Measurements from ENCODE around the gene MRPS34.

MRPS34 gene

DNA sequence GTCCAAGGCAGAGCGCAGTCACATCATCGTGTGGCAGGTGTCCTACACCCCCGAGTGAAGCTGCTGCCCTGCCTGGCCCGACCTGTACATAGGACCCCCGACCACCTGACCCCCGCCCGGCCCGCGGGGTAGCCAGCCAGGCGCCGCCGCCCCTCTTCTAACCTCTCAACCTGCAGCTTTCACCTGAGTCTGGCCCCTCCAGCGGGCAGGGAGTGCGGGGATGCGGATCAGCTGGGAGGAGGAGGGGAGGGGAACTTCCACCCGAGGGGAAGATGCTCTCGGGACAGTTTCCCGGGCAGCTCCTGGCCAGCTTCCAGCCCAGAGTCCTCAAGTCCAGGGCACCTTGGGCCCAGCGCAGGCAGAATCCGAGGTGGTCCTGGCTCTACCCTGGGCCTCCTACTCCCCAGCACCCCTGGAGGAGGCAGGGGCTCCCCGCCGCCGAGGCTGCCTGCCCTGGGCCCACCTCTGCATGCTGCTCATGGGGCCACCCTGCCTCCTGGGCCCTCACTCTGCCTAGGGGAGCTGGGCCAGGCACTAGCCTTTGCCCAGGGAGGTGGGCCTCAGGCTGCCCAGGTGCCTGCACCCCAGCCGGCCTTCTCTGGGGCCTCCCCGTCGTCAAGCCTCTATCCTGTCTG lies 4.0 kb downstream of the MRPS34 start:
- no peak for DNase-seq

DNA sequence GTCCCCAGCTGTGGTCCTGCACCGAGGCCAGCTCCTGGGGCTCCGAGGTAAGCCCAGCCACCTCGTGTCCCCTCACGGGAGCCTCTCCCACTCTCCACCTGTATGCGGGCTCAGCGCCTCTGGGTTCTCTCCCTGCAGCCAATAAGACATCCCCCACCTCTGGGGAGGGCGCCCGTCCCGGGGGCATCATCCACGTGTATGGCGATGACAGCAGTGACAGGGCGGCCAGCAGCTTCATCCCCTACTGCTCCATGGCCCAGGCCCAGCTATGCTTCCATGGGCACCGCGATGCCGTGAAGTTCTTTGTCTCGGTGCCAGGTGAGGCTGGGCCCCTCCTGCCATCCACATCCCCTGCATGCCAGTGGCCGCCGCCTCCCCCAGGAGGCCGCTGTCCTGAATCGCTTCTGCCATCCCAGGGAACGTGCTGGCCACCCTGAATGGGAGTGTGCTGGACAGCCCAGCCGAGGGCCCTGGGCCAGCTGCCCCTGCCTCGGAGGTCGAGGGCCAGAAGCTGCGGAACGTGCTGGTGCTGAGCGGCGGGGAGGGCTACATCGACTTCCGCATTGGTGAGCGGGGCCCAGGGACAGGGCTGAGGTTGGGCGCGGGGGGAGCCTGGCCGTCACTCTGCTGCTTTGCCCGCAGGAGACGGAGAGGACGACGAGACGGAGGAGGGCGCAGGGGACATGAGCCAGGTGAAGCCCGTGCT lies 4.7 kb downstream of the MRPS34 start:
- no peak for DNase-seq

DNA sequence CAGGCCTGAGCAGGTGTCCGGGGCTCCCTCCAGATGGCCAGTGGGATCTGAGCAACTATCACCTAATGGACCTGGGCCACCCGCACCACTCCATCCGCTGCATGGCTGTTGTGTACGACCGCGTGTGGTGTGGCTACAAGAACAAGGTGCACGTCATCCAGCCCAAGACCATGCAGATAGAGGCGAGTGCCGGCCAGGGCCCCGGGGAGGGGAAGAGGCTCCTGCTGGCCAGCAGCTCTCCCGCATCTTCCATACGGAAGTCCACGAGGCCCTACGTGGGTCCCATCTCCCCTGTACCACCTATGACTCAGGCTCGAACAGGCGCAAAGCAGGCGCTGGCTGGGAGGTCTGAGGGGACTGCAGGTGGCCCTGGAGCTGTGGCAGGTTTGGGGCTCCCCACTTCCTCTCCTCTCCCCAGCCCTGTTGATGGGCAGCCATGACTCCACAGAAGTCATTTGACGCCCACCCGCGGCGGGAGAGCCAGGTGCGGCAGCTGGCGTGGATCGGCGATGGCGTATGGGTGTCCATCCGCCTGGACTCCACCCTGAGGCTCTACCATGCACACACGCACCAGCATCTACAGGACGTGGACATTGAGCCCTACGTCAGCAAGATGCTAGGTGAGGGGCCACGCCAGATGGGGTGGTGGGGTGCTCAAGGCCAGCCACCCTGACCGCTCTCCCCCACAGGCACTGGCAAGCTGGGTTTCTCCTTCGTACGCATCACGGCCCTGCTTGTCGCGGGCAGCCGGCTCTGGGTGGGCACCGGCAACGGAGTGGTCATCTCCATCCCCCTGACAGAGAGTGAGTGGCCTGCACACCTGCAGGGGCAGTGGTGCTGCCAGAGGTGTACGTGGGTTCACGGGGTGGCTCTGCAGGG lies 5.6 kb downstream of the MRPS34 start:
- no peak for DNase-seq

DNA sequence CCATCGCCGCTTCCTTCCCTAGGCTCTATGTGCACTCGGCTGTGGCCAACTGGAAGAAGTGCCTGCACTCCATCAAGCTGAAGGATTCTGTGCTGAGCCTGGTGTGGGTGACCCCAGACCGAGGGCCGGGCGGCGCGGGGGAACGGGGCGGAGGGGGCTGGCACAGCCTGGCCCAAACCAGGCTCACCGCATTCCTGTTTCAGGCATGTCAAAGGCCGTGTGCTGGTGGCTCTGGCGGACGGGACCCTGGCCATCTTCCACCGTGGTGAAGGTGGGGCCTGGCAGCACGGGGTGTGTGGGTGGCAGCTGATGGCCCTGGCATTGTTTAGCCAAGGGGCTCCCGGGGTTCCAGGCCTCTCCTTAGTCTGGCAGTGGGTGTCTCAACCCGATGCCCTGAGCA lies 6.2 kb downstream of the MRPS34 start:
- no peak for DNase-seq

DNA sequence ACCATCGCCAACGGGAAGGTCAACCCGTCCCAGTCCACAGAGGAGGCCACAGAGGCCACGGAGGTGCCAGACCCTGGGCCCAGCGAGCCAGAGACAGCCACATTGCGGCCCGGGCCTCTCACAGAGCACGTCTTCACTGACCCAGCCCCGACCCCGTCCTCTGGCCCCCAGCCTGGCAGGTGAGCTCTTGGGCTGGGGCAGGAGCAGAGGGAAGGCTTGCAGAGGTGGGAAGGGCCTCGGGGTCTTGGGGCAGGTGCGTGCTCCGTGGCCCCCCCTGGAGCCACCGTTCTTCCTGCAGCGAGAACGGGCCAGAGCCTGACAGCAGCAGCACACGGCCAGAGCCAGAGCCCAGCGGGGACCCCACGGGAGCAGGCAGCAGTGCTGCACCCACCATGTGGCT lies 6.7 kb downstream of the MRPS34 start:
- no peak for DNase-seq

DNA sequence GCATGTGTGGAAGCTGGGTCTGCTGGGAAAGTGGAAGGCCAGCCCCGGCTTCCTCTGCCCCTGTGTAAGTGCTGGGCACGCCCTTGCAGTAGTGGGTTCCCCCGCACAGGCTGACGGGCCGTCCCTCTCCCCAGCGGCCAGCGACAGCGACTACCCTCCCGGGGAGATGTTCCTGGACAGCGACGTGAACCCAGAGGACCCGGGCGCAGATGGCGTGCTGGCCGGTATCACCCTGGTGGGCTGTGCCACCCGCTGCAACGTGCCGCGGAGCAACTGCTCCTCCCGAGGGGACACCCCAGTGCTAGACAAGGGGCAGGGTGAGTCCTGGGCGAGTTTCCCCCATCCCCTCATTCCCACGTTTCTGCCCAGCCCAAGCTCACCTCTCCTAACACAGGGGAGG lies 7.1 kb downstream of the MRPS34 start:
- no peak for DNase-seq

DNA sequence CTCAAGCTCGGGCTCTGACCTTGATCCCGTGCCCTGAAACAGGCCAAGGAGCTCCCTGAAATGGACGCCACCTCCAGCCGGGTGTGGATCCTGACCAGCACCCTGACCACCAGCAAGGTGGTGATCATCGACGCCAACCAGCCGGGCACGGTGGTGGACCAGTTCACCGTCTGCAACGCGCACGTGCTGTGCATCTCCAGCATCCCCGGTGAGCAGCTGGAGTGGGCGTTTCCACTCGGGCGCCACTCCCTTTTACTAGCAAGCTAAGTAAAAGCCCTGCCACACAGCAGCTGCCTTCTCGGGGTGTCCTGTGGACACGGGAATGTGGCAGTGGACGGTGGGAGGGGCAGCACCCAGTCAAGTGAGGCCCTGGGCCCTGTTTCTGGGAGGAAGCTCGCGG lies 8.0 kb downstream of the MRPS34 start:
- DNase-seq, result no peak

DNA sequence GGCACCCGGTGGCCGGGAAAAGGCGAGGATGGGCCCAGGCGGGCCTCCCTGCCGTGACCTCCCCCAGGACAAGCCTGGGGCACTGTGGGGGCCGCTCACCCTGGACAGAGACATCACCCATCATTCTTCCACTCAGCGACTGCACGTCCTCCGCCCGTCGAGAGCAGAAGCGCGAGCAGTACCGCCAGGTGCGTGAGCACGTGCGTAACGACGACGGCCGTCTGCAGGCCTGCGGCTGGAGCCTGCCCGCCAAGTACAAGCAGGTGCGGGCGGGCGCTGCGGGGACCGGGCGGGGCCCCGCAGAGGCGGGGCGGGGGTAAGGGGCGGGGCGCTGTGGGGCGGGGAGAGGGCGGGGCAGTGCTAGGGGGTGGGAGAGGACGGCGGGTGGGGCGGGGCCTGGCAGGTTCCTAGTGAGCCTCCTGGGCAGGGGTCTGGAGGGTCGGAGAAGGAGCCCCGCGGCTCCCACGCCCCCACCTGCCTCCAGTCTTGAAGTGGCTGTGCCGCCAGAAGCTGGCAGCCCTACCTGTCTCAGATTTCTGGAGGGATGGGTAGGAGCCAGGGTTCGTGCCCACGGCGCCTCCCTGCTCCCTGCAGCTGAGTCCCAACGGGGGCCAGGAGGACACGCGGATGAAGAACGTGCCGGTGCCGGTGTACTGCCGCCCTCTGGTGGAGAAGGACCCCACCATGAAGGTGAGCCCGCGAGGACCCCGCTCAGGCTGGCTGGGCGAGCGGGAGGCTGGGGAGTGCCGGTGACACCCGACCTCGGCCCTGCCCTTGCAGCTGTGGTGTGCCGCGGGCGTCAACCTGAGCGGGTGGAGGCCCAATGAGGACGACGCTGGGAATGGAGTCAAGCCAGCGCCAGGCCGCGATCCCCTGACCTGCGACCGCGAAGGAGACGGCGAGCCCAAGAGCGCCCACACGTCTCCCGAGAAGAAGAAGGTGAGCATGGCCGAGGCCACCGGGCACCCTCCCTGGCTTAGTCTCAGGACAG lies 9.1 kb downstream of the MRPS34 start:
- DNase-seq, result no peak

DNA sequence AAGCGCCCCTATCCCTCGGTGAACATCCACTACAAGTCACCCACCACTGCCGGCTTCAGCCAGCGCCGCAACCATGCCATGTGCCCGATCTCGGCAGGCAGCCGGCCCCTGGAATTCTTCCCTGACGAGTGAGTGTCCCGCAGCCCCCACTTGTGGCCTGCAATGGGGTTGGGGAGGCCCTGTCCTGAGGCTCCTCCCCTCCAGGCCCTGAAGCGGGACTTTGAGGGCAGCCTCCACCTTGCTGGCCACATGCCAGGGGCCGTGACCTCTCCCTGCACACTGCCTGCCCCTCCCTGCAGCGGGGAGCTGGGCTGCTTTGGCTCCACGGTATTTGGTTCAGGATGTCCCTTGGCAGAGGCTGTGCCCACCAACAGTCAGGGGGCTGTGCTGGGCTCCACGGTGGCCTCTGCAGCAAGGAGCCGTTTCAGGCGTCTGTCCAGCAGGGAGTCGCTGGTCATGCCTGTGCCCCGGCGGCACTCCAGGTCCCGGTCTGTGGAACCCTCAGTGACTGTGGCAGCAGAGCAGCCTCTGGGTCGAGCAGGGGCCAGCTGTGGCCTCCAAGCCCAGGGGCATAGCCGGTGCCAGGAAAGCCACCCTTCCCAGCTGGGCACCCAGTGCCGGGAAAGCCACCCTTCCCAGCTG lies 9.9 kb downstream of the MRPS34 start:
- DNase-seq, result no peak

DNA sequence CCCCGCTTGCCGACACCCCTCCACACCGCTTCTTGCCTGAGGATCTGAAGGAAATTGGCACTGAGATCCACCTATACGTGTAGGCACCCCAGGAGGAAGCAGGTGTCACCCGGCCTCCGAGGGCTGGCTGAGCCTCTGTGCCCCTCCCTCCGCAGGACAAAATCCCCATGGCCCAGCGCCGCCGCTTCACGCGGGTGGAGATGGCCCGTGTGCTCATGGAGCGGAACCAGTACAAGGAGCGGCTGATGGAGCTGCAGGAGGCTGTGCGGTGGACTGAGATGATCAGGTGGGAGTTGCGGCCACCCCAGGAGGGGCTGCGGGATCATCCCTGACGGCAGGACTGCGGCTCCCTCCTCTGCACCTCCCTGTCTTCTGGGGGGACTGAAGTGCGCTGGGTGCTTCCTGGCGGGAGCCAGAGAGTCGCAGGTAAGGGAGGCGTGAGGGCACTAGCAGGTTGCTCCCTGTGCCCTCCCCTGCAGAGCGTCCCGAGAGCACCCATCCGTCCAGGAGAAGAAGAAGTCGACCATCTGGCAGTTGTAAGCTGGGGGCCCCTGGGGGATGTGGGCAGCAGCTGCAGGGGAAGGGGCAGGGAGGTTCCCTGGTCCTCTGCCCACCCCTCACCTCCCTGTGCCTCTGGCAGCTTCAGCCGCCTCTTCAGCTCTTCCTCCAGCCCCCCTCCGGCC lies 10.6 kb downstream of the MRPS34 start:
- no peak for DNase-seq

DNA sequence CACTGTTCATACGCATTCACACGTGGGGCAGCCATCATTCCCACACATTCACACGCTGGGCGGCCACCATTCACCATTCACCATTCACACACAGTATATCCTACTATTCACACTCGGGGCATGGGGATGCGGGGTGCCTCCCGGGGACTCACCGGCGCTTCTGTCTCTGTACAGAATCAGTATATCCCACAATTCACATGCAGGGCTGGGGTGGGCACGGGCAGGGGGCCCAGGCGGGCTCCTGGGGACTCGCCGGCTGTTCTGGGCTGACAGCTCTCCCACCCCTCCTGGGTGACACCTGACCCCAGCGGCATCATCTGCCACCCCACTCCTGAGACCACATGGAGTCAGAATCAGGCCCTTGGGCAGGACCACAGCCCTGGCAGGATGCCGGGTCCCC lies 11.2 kb downstream of the MRPS34 start:
- DNase-seq, result no peak

DNA sequence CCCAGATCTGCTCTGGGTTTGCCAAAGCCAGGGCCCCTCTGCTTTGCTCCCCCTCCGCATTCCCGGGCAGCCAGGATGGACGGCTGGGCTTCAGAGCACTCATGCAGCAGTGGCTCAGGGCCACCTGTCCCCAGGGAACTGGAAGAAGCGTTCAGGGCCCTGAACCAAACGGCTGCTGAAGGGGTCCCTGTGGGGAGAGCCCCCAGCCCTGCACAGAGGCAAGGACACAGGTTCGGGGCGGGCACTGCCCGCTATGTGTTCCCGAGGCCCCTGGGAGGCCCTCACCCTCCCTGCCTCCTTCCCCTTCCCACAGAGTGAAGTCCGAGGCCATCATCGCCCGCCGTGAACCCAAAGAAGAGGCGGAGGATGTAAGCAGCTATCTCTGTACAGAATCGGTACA lies 12.0 kb downstream of the MRPS34 start:
- DNase-seq, result no peak

DNA sequence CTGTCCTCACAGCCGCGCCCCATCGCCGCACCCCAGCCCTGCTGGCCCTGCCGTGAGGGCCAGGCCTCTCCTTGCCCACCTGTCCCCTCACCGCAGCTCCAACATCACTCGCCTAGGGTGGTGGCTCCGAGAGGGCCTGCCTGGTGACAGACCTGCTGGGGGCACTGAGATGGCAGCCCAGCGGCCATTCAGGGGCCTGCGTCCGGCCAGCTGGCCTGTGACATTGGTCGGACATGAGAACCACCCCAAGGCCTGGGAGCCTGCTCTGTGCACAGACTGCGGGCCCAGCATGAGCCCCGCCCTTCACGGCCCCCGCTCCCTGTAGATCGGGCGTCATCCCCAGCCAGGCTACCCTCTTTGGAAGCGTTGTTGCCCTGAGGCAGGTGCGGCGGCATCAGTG lies 13.4 kb downstream of the MRPS34 start:
- DNase-seq, result no peak

DNA sequence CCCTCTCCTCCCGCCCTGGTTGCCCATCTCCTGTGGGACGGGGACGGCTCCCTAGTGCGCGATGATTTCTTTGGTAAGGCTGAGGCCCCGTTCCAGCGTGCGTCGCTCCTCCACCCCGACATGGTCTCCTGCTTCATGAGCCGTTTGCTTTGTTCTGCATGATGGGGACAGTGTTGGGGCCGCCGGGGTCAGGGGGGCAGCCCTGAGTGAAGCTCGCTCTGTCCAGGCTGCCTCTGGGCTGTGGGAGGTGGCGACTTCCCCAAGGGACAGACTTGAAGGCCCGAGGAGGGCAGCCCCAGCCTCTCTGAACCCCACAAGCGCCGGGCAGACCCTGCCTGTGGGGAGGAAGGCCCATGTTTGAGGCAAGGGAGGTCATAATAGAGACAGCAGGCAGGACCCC lies 14.0 kb downstream of the MRPS34 start:
- DNase-seq, result no peak

DNA sequence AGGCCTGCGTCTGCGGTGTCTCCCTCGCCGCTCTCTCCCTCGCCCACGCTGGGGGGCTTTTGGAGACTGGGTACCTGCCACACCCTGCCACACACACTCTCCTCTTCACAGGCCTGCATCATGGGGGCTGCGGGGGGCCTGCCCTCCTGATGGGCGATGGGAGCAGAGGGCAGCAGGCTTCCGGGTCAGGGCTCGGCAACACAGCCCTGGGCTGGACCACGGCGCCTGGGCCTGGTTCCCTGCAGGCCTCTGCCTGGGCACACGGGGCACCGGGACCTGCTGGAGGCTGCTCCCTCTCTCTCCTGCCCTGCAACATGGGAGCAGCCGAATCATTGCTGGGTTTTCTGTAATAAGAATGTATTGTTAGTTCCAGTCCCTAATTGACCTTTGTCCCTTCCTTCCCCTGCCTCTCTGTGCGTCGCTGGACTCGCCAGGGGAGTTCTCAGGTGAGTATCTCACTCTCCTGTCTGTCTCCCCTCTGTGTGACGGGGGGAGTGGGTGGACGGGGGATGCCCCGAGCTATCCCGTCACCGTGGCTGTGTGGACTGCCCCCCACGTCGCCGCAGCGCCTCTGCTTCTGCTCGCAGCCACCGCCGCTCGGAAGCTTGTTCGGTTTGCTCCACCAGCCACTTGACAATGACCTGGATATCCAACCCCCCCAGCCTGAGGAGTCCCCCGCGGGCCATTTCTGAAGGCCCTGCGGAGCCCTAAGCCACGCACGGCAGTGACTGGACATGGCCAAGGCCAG lies 15.0 kb downstream of the MRPS34 start:
- no peak for DNase-seq

DNA sequence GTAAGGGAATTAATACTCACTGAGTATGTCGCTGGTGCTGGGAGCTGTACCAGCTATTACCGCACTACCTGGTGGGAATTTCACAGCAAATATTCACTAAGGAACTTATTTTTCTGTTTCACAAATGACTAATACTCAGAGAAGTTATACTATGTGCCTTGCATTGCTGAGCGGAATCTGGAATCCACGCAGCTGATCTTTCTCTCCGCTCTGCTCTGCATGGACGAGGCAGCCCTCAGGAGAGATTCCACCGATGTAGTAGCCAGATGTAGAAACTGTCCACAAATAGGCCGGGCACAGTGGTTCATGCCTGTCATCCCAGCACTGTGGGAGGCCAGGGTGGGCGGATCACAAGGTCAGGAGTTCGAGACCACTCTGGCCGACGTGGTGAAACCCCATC lies 18.7 kb downstream of the MRPS34 start:
- DNase-seq, result no peak

DNA sequence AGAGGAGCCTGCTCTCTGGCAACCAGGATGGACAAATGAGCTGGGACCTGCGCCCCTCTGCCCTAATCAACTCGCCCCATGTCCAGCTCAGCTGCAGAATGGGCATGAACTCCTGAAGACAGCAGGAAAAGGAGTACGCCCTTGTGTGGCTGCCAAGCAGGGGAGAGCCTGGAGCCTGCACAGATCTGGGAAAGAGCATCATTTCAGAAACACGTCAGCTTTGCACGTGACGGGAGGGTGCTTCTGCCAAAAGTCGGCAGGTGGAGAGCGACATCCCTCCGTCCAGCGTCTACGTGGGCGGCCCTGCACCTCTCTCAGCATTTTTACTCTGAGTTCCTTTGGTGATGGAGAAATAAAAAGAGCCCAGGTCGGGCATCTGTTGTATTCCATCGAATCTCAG lies 20.1 kb downstream of the MRPS34 start:
- peak; percentile 74 to 79 for DNase-seq

DNA sequence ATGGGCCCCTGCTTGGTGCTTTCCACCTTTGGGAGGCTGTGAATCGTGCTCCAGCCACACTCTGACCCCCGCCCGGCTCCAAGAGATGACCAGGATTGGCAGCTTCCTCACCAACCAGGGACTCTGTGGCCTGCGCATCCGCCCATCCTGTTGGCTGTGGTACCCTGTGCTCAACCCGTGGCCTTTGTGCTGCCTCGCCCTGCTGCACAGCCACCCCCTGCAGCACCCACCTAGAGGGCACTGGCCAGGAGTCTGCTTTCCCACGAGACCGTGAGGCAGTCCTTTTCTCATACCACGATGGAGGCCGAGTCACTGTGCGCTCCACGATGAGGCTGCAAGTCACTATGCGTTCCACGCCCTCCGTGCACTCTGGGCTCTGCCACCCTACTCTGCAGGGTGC lies 21.0 kb downstream of the MRPS34 start:
- no peak for DNase-seq

DNA sequence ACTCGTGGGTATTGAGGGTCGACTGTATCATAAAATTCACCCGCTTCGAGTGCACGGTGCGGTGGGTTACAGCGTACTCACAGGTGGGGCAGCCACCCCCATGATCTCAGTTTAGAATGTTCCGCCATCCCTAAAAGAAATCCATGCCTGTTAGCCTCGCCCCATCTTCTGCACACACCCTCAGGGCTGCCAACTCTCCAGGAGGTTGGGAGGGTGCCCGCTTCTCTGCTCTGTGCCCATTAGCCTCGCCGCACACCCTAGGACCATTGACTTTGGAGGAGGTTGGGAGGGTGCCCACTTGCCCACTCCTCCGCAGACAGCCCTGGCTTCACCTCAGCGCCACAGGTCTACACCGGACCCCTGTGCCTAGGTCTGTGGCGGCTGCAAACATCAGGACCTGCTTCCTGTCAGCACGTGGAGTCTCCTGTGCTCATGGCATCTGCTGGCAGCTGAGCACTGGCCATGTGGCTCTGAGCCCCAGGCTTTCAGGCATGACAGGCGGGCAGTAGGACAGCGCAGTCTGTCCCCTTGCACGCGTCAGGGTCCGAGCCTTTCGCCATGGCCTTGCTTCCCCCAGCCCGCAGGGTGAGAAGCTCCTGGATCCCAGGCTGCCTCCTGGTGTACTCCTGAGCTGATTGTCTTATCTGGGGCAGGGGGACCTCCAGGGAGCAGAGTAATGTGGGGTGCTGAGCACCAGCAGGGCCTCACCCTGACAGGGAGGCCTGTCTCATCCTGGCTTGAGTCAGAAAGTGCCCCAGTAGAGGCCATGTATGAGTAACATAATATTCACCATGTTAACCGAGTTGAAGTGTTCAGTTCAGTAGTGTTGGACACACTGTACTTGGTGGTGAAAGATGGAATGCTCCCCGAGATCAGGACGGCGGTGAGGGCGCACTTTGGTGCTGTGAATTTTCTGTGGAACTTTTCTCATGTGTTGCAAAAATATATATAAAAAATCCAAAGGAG lies 23.5 kb downstream of the MRPS34 start:
- DNase-seq, result peak in 1 of 2 experiments; percentile 69

DNA sequence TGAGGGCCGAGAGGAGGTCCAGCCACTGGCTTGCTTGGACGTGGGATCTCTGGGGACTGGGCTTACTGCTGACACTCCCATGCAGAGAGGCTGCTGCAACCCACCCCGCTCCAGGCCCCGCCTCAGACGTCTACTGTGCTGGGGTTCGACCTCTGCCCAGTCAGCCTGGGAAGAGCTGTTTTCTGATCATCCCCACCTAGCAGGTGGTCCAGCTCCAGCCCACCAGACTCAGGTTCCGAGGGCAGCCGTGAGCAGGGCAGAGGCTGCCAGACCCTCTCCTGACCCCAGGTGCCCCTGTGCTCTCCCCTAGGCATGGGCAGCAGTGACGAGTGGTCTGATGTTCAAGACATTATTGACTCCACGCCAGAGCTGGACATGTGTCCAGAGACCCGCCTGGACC lies 25.0 kb downstream of the MRPS34 start:
- no peak for DNase-seq
